Activated CD4-positive, alpha-beta T cell treated with anti-CD3 and anti-CD28 coated beads, Interleukin-2, Interleukin-4, amounts not matched to agents 100 ng/mL and 50 ng/mL, durations not matched to agents 16 hours and 8 hours (primary cell): ENCODE measurements around the gene GHR.
"Not testable (repeated sequence)": the region's sequence is repeated elsewhere in the genome, so short reads cannot be mapped to it uniquely, and the experiment has no call there.

Experiments used
- DNase-seq: peaks from one replicate; pipeline ENCODE4 v3.0.0-alpha.2; 2020; ENCODE audit warnings: low spot score

The GHR gene

DNA sequence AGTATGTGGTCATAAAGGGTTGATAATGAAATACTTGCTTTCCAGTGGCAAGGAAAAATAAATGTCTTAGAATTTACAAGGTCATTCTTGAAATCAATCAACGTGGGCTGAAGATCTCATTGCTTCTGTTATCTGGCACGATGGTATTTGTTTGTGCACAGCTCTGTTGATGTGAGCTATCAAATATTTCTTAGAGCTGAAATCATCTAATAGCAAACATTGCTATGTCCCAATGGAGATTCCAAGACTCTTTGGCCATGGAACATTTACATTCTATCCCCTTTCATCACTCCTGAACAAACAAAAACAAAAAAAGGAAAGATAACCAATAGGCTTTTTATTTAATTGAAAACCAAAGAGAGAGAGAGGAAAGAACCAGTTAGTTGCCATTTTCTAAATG, 221.9 kb downstream of the GHR start:
- no peak for DNase-seq

- DNase-seq: no peak
Measured at GRCh38 chr5:42648036-42648435, 224.8 kb downstream of the GHR start.

- DNase-seq: no peak
Measured at GRCh38 chr5:42648915-42649314, 225.7 kb downstream of the GHR start.

DNA sequence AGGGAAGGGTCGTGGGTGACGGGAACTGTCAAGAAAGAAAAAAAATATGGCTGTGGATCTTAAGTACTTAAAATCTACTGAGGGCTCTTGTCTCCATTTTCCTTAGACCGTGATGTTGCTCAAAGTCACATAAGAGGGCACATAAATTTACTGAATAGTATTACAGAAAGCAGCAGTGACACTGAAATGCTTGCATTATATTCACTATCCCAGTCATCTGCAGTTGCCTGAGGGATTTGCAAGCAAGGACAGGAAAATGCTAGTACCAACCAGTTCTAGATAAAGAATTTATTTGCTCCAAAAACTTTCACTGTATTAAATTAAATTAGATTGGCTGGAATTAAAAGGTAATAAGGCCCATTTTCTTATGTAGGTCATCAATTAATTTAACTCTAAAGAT, 226.8 kb downstream of the GHR start:
- no peak for DNase-seq

DNA sequence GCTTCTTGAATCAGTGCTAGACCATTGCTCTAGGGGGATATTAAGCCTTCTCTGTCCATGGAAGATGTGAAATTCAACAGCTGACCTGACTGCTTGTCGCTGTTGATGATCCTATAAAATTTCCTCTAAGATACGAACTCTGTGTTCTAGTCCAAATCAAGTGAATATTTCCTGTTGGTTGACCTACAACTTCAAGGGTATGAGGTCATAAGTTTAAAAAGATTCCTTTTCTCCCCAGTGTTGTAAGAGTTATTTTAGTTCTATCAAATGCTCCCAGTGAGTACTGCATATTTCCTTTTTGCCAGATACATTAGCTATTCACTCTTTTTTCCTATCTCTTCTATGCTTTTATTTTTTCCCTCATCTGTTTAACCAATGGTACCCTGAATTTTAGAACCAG, 230.5 kb downstream of the GHR start:
- DNase-seq: no peak

- DNase-seq: no peak
Measured at GRCh38 chr5:42654645-42655044, 231.4 kb downstream of the GHR start.

DNA sequence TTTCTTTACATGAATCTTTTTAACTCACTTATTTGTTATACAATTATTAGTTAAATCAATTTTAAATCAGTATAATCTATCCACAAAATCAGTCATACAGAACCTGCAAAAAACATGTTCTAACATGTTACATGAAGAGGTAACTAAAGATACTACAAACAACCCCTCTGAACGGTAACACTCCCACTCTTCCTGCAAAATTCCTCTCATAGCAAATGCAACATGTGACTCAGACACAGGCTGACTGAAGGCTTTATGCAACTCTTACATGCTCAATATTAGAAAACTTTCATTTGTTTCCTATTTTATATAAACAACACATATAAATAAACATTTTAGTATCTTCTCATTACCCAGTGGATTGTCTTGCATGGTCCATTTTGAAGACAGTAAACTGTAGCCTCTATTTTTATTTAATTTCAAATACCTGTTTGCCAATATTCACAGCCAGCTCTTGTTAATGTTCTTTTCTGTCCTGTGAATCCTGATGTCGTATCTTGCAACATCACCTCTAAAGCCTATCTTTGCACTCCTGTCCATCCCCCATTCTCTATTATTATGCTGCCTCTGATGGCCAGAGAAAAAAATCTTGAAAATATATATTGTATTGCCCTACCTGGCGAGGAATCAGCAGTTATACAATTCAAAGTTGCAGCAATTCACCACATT, 232.9 kb downstream of the GHR start:
- DNase-seq: no peak

- DNase-seq: no peak
Measured at GRCh38 chr5:42656651-42657015, 233.4 kb downstream of the GHR start.

- DNase-seq: not testable (repeated sequence)
Measured at GRCh38 chr5:42659869-42660268, 236.6 kb downstream of the GHR start.

DNA sequence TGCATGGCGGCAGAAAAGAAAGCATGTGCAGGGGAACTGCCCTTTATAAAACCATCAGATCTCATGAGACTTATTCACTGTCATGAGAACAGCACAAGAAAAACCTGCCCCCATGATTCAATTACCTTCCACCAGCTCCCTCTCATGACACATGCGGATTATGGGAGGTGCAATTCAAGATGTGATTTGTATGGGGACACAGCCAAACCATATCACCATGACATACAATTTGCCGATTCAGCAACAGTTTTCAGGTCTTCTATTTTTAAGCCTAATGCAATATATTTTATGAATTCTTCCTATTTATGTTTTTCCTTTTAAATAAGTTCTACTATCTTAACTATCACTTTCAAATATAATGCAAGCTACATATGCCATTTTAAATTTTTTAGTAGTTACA, 242.6 kb downstream of the GHR start:
- no peak for DNase-seq

- DNase-seq: no peak
Measured at GRCh38 chr5:42666869-42667268, 243.6 kb downstream of the GHR start.

- no peak for DNase-seq
Measured at GRCh38 chr5:42668254-42668653, 245.0 kb downstream of the GHR start.

GRCh38 chr5:42672925-42673324, 249.7 kb downstream of the GHR start:
- DNase-seq: no peak

DNA sequence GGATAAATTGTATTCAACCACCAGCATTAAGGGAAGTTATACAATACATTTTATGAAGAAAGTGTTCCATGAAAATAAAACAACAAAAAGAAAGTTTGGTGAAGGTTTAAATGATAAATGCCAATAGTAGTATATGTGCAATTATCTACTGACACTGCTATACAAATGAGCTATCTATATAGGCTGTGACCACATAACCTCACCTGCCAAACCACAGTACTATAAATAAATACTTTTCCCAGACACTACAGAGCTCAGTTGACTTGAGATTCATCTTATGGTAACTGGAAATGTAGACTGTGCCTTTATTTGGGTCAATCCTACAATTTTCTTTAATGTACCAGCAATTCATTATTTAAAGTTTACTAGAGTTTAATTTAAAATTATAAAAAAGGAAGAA, 252.4 kb downstream of the GHR start:
- no peak for DNase-seq

DNA sequence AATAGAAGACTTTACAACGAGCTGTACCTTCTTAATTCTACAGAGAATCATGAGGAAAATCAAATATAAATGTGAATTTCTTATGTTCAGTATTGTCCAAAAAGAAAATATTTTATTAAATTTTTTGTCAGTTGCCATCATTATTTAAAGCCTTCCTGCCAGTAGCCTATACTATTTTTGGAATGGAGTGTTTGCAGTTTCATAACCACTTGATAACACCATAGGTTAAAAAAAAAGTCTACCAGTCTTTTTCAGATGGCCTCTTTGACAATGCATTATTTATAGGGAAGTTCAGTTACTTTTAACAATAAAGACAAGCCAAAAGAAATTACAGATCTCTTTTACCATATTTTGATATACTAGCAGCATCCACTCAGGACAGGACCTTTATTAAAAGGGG, 253.1 kb downstream of the GHR start:
- DNase-seq: no peak

GRCh38 chr5:42677156-42677842, 254.1 kb downstream of the GHR start:
- no peak for DNase-seq

DNA sequence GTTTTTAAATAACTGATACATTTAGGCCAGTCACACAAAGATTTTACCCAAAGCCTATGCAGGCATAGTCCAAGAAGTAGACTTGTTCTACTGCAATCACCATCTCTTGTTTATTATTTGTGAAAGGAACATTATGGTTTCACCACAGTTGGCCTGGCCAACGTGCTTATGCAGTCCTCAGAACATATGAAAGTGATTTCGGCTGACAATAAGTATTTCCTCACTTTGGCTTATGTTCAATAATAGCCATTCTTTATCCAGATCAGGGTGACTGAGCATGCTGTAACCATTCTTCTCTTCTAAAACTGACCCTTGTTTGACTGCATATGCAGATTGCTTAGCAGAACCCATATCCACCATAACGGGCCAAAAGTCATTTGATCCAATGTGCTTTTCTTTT, 256.8 kb downstream of the GHR start:
- no peak for DNase-seq

- DNase-seq: not testable (repeated sequence)
Measured at GRCh38 chr5:42685078-42685477, 261.8 kb downstream of the GHR start.

GRCh38 chr5:42689391-42689790, 266.2 kb downstream of the GHR start:
- DNase-seq: no peak

DNA sequence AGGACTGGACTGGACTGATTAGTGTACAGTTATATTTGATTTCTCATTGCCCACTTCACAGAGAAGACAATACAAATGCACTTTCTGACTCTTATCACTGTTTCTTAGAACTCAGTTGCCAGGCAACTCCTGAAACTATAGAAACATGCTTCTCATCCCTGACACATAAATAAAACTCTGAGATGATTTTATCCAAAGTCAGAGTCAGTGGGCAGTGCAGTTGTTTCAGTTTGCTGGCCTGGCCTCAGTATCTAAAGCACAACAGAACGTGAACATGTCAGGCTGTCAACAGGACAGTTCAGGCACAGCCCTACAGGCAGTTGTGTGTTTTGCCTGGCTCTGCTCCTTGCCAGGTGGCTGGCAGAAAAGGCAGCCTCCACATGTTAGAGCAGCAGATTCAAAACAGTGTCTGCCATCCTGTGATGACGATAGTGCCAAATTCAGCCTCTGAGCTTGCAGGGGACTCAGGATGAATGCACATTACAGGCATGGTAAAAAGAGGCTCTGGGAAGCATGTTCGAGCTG, 268.2 kb downstream of the GHR start:
- no peak for DNase-seq

DNA sequence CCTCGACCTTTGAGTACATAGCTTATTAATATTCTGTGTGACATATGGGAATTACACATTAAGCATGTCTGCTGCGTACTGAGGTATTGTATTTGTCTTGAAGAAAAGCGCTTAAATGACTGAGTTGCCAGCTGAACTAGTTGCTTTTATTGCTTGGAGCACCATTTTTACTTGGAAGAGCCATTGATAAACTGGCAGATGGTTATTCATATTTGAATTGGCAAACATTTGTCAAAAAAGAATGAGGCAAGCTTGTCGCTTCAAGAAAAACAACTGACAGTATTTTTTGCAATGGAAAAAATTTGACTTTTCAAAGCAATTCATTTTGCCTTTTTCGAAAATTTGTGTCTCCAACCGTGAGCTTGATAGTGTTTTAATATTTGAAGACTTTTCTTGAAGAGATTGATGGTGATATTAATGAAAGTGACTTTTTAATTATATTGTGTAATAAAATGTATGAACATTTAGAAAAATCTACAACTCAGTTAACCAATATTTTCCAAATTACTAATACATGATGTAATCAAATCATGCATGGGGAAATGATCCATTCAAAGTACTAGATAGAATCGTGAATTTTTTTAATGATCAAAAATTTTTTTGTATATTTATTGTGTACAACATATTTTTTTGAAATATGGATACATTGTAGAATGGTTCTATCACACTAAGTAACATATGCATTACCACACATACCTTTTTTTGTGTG, 278.3 kb downstream of the GHR start:
- no peak for DNase-seq

- no peak for DNase-seq
Measured at GRCh38 chr5:42703238-42703637, 280.0 kb downstream of the GHR start.

- DNase-seq: no peak
Measured at GRCh38 chr5:42715785-42716184, 292.5 kb downstream of the GHR start.
